ENCODE measurements around the gene SLC6A18.

Gene SLC6A18

GRCh38 chr5:1225081-1225480 lies at the start of gene SLC6A18:
Gene SLC6A18 (plus strand): TSS chr5:1225381. CDS start chr5:1225478, 97 bp downstream.
- no peak for DNase-seq

GRCh38 chr5:1175801-1176472 lies 49.2 kb upstream of the SLC6A18 start:
- DNase-seq: no peak

GRCh38 chr5:1176473-1177391 lies 48.4 kb upstream of the SLC6A18 start:
- DNase-seq: no peak

- DNase-seq: no peak
These were observed 47.2 kb upstream of the SLC6A18 start for GRCh38 chr5:1177826-1178528.

- no peak for DNase-seq
These were observed 46.4 kb upstream of the SLC6A18 start for GRCh38 chr5:1178529-1179382.

GRCh38 chr5:1179383-1179715 lies 45.8 kb upstream of the SLC6A18 start:
- DNase-seq: no peak

GRCh38 chr5:1180096-1180495 lies 45.1 kb upstream of the SLC6A18 start:
- no peak for DNase-seq

- DNase-seq: no peak
These were observed 44.3 kb upstream of the SLC6A18 start for GRCh38 chr5:1180841-1181271.

GRCh38 chr5:1181451-1182359 lies 43.5 kb upstream of the SLC6A18 start:
- DNase-seq: no peak

GRCh38 chr5:1182360-1182632 lies 42.9 kb upstream of the SLC6A18 start:
- DNase-seq: no peak

GRCh38 chr5:1182633-1183423 lies 42.4 kb upstream of the SLC6A18 start:
- no peak for DNase-seq

- DNase-seq: no peak
These were observed 41.6 kb upstream of the SLC6A18 start for GRCh38 chr5:1183424-1184162.

- no peak for DNase-seq
These were observed 41.1 kb upstream of the SLC6A18 start for GRCh38 chr5:1184163-1184470.

GRCh38 chr5:1184481-1184880 lies 40.7 kb upstream of the SLC6A18 start:
- no peak for DNase-seq

GRCh38 chr5:1185038-1185627 lies 40.0 kb upstream of the SLC6A18 start:
- DNase-seq: no peak

- DNase-seq: no peak
These were observed 39.4 kb upstream of the SLC6A18 start for GRCh38 chr5:1185629-1186350.

- no peak for DNase-seq
These were observed 38.6 kb upstream of the SLC6A18 start for GRCh38 chr5:1186351-1187233.
